A549 (cell line): ENCODE results near the gene ARAP3. TPM values are rescaled to one million over a fixed set of nuclear protein-coding genes. Genes with fewer than 3 reads are reported as not detected.

Source experiments
- ATAC-seq, 2 experiments: fragments of 200-7000 bp in 1 of 2; fragments of >200 bp in 1 of 2; cut with Nextera tagmentation in 1 of 2; cut with Tn5 transposase in 1 of 2; 3 replicates each; pipeline versions ENCODE4 v1.8.0 to v1.9.1; 2018 to 2020; ENCODE audit warnings: mild to moderate bottlenecking in 1 of 2, moderate library complexity in 1 of 2
- CTCF ChIA-PET: fragments of 300-600 bp; sonication (Branson Sonifier 250); formaldehyde crosslinking; extraction: SDS; loops from one replicate; lab custom pipeline; 2021; ENCODE audit warnings: antibody characterized with exemption, inconsistent platforms; lab: Yijun Ruan, JAX
- POLR2A ChIA-PET: fragments of 350-600 bp; formaldehyde crosslinking; extraction: SDS; loops from one replicate; lab custom pipeline; 2021; ENCODE audit warnings: antibody characterized with exemption, inconsistent platforms; lab: Yijun Ruan, JAX
- DNase-seq, 2 experiments: peaks; one replicate each; pipeline versions ENCODE4 v3.0.0 to v3.0.0-alpha.2; 2011 to 2016; ENCODE audit warnings: low read depth in 1 of 2, low spot score in 1 of 2
- FAIRE-seq: peaks from 2 replicates; lab custom pipeline; 2011; peaks lifted over from hg19 to GRCh38; lab: Jason Lieb, UNC
- H3K27ac ChIP-seq, 2 experiments: fragments of >200 bp; sonication (Bioruptor Twin); formaldehyde crosslinking; 3 replicates each; pipeline ENCODE4 v1.5.1; 2016 to 2017
- H3K4me1 ChIP-seq: fragments of >200 bp; sonication (Bioruptor Twin); formaldehyde crosslinking; 3 replicates; pipeline ENCODE4 v1.6.1; 2016
- H3K4me2 ChIP-seq: fragments of >200 bp; sonication (Bioruptor Twin); formaldehyde crosslinking; 3 replicates; pipeline ENCODE4 v1.6.1; 2016
- H3K4me3 ChIP-seq: fragments of >200 bp; sonication (Bioruptor Twin); formaldehyde crosslinking; 3 replicates; pipeline ENCODE4 v1.5.1; 2016
- H3K9me3 ChIP-seq: fragments of >200 bp; sonication (Bioruptor Twin); formaldehyde crosslinking; 3 replicates; pipeline ENCODE4 v1.6.1; 2016
- CBX2 ChIP-seq: fragments of 200-600 bp; sonication (generic); IDR thresholded peaks from 2 replicates; pipeline ENCODE4 v1.6.1; 2016; ENCODE audit warnings: low read depth, mild to moderate bottlenecking, borderline replicate concordance
- CBX8 ChIP-seq: fragments of 200-600 bp; sonication (generic); IDR thresholded peaks from 2 replicates; pipeline ENCODE4 v1.6.1; 2016
- CEBPB ChIP-seq, 2 experiments: fragments of >200 bp in 1 of 2; sonication (Bioruptor Twin) in 1 of 2; formaldehyde crosslinking in 1 of 2; IDR thresholded peaks; 2 replicates each; pipeline ENCODE4 v1.6.1; 2012 to 2016
- CHD2 ChIP-seq: fragments of 150-350 bp; IDR thresholded peaks from 2 replicates; pipeline ENCODE4 v1.6.1; 2014; ENCODE audit warnings: low read length; ENCODE audit not compliant: partially characterized antibody
- EHF ChIP-seq: fragments of 250-450 bp; sonication (Bioruptor Pico); IDR thresholded peaks from 2 replicates; pipeline ENCODE4 v1.5.0; 2020; ENCODE audit warnings: mild to moderate bottlenecking
- EHMT2 ChIP-seq: fragments of 200-600 bp; sonication (generic); IDR thresholded peaks from 2 replicates; pipeline ENCODE4 v1.6.1; 2016; ENCODE audit warnings: antibody characterized with exemption, low read depth, mild to moderate bottlenecking, moderate library complexity
- EP300 ChIP-seq, 2 experiments: fragments of >200 bp; sonication (Bioruptor Twin); formaldehyde crosslinking; IDR thresholded peaks; 2 replicates in 1 of 2; 3 replicates in 1 of 2; pipeline ENCODE4 v1.6.1; 2016 to 2017
- FOSB ChIP-seq: fragments of 250-450 bp; sonication (Bioruptor Pico); IDR thresholded peaks from 2 replicates; pipeline ENCODE4 v1.5.0; 2020; ENCODE audit warnings: mild to moderate bottlenecking, moderate library complexity
- GATA3 ChIP-seq: IDR thresholded peaks from 2 replicates; pipeline ENCODE4 v1.6.1; 2012; ENCODE audit warnings: borderline replicate concordance
- HDAC2 ChIP-seq: fragments of 200-600 bp; sonication (generic); IDR thresholded peaks from 2 replicates; pipeline ENCODE4 v1.6.1; 2016
- HOXB5 ChIP-seq: fragments of 250-450 bp; sonication (Bioruptor Pico); IDR thresholded peaks from 2 replicates; pipeline ENCODE4 v1.5.0; 2020; ENCODE audit warnings: mild to moderate bottlenecking, moderate library complexity
- KDM1A ChIP-seq: fragments of 200-600 bp; sonication (generic); IDR thresholded peaks from 2 replicates; pipeline ENCODE4 v1.6.1; 2016; ENCODE audit warnings: low read depth, mild to moderate bottlenecking
- KDM5A ChIP-seq: fragments of 200-600 bp; sonication (generic); IDR thresholded peaks from 2 replicates; pipeline ENCODE4 v1.6.1; 2016; ENCODE audit warnings: antibody characterized with exemption, mild to moderate bottlenecking
- PHF8 ChIP-seq: fragments of 200-600 bp; sonication (generic); IDR thresholded peaks from 2 replicates; pipeline ENCODE4 v1.6.1; 2016; ENCODE audit warnings: low read depth, mild to moderate bottlenecking, antibody characterized with exemption, moderate library complexity, borderline replicate concordance
- RAD21 ChIP-seq, 2 experiments: fragments of >200 bp in 1 of 2; sonication (Bioruptor Twin) in 1 of 2; formaldehyde crosslinking in 1 of 2; IDR thresholded peaks in 1 of 2; conservative IDR thresholded peaks in 1 of 2; 2 replicates in 1 of 2; 3 replicates in 1 of 2; pipeline ENCODE4 v1.6.1; 2012 to 2018; ENCODE audit warnings: inconsistent platforms in 1 of 2
- RNF2 ChIP-seq: fragments of 200-600 bp; sonication (generic); IDR thresholded peaks from 2 replicates; pipeline ENCODE4 v1.6.1; 2016; ENCODE audit warnings: low read depth, mild to moderate bottlenecking, antibody characterized with exemption, moderate library complexity, borderline replicate concordance
- ZFP36 ChIP-seq: fragments of 450-650 bp; IDR thresholded peaks from 2 replicates; pipeline ENCODE4 v1.6.1; 2014; ENCODE audit warnings: borderline replicate concordance; ENCODE audit not compliant: partially characterized antibody
- WGBS: methylation state at CpG from one replicate; pipeline ENCODE4 v1.1.6; 2017; ENCODE audit errors: missing lambda C conversion rate; 5-methylcytosine and 5-hydroxymethylcytosine counted together
- polyA plus RNA-seq, 4 experiments: library from polyadenylated mRNA; depleted of rRNA in 3 of 4; stranded (reverse); fragments of >200 nt; fragmentation: RNase III in 1 of 4; extraction: RNeasy Plus Mini Kit Qiagen cat#74134 plus additional on column Dnase treatment in 1 of 4; gene quantifications; 2 replicates in 3 of 4; 3 replicates in 1 of 4; pipeline ENCODE4 v1.2.3, GENCODE V29; 2011 to 2017
- TF ChIP-seq, protein P1 (sequence below): fragments of >200 bp; sonication (Bioruptor Twin); formaldehyde crosslinking; IDR thresholded peaks from 3 replicates; pipeline ENCODE4 v1.5.1; 2016
- TF ChIP-seq, protein P2 (sequence below): fragments of >200 bp; sonication (Bioruptor Twin); formaldehyde crosslinking; IDR thresholded peaks from 2 replicates; pipeline ENCODE4 v1.6.1; 2016
- TF ChIP-seq, protein P3 (sequence below): fragments of 450-650 bp; IDR thresholded peaks from 2 replicates; pipeline ENCODE4 v1.6.1; 2014; ENCODE audit warnings: antibody characterized with exemption
- TF ChIP-seq, protein P4 (sequence below): fragments of >200 bp; sonication (Bioruptor Twin); formaldehyde crosslinking; IDR thresholded peaks from 3 replicates; pipeline ENCODE4 v1.6.1; 2016

The ARAP3 gene
- polyA plus RNA-seq, 2 of the 4 experiments (the other 2 are of a cell fraction) = 3.0 to 6.6 TPM

DNA sequence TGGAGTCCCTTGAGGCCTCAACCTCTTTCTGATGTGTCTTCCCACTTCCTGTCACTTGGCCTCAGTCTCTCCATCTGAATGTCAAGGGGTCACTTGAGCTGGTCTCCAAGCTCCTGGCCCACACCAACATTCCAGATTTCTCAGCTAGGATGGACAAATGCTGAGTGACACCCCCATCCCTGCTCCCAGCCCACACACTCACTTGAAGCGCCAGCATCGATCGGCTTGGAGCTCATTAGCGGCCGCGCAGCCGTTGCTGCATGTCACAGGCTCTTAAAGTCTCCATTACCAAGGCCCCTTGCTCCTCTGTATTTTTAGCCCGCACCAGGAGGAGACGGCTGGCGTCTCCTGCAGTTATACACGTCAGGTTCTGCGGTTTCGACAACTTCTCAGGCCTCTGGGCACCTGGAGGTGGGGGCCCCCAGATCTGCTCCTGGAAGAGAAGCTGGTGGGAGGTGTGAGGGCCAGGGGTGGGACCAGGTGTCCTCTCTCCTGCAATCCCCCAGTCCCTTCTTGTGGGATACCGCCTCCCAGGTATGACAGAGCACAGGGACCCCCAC, 33.4 kb upstream of the ARAP3 start (continued):
- TF ChIP-seq, protein P1, sequence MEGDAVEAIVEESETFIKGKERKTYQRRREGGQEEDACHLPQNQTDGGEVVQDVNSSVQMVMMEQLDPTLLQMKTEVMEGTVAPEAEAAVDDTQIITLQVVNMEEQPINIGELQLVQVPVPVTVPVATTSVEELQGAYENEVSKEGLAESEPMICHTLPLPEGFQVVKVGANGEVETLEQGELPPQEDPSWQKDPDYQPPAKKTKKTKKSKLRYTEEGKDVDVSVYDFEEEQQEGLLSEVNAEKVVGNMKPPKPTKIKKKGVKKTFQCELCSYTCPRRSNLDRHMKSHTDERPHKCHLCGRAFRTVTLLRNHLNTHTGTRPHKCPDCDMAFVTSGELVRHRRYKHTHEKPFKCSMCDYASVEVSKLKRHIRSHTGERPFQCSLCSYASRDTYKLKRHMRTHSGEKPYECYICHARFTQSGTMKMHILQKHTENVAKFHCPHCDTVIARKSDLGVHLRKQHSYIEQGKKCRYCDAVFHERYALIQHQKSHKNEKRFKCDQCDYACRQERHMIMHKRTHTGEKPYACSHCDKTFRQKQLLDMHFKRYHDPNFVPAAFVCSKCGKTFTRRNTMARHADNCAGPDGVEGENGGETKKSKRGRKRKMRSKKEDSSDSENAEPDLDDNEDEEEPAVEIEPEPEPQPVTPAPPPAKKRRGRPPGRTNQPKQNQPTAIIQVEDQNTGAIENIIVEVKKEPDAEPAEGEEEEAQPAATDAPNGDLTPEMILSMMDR = no peak
- TF ChIP-seq CEBPB (IDR thresholded peaks at IDR 0.05) (no peak), RNF2 (no peak)

DNA sequence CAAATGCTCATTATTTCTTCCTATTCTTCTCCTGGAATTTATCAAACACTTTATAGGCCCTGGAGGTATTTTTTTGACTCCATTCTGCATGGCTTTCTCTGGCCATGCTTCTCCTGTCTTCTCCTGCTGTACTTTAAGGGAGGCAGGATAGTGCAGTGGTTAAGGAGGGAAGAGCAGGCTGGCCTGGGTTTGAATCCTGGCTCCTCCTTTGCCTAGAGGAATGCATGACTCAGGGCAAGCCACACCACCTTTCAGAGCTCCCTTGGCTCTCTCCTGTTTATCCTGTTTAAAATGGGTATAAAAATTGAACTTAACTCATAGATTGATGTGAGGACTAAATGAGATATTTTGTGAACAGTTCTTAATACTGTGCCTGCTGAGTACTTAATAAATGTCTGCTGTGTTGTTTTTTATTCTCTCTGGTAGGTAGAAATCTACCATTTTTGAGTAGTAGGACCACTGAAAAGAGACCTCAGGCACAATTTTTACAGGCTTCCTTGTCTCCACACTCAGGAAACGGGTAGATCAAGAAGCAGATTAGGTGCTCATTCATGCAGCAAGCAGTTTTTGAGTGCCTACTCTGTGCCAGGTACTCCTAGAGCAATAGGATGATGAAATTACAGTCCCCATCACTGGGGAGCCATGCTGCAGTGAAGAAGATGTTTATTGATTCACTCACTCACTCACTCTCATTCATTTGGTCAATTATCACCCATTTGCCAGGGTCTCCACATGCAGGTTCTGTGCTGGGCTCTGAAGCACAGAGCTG, 32.7 kb upstream of the ARAP3 start:
- CTCF ChIA-PET = interaction anchor here (2.6 to 4.0 kb wide), 3 partner anchors 22 to 246 kb away, joined by 14 to 18 read pairs (median 15); no protein-coding TSS in a partner anchor
- peak in 1 of 2 experiments; percentile 21; a peak in 1 of 6 replicates for ATAC-seq
- WGBS = 57% methylated on average over 1 of the region's 1 CpG
- Histone ChIP-seq H3K4me3 (no peak overlapping the region), H3K4me1 (peaks cover 21% of the 10 kb centered on the region), H3K9me3 (no peaks in the 10 kb centered on the region), H3K27ac (peak overlapping the region; percentile 22 to 45; a peak in 1 of 6 replicates), H3K4me2 (peak overlapping the region; percentile 66; the same call in 2 of the 3 replicates)
- TF ChIP-seq, protein P2, sequence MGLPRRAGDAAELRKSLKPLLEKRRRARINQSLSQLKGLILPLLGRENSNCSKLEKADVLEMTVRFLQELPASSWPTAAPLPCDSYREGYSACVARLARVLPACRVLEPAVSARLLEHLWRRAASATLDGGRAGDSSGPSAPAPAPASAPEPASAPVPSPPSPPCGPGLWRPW = no peak
- TF ChIP-seq EHF (CRISPR knock-in tag) (no peak), CBX8 (no peak), RAD21 (conservative IDR thresholded peaks at IDR 0.05 in 1 of 2, IDR thresholded peaks at IDR 0.05 in 1 of 2) (no peak), KDM5A (no peak)
- TF ChIP-seq, protein P3, sequence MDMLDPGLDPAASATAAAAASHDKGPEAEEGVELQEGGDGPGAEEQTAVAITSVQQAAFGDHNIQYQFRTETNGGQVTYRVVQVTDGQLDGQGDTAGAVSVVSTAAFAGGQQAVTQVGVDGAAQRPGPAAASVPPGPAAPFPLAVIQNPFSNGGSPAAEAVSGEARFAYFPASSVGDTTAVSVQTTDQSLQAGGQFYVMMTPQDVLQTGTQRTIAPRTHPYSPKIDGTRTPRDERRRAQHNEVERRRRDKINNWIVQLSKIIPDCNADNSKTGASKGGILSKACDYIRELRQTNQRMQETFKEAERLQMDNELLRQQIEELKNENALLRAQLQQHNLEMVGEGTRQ = no peak
- TF ChIP-seq, protein P4, sequence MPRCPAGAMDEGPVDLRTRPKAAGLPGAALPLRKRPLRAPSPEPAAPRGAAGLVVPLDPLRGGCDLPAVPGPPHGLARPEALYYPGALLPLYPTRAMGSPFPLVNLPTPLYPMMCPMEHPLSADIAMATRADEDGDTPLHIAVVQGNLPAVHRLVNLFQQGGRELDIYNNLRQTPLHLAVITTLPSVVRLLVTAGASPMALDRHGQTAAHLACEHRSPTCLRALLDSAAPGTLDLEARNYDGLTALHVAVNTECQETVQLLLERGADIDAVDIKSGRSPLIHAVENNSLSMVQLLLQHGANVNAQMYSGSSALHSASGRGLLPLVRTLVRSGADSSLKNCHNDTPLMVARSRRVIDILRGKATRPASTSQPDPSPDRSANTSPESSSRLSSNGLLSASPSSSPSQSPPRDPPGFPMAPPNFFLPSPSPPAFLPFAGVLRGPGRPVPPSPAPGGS = no peak
- POLR2A ChIA-PET = interaction anchor here (0.5 kb wide), 1 partner anchor 135 kb away, joined by 3 read pairs; no protein-coding TSS in a partner anchor
- FAIRE-seq = no peak
- DNase-seq = no peak

DNA sequence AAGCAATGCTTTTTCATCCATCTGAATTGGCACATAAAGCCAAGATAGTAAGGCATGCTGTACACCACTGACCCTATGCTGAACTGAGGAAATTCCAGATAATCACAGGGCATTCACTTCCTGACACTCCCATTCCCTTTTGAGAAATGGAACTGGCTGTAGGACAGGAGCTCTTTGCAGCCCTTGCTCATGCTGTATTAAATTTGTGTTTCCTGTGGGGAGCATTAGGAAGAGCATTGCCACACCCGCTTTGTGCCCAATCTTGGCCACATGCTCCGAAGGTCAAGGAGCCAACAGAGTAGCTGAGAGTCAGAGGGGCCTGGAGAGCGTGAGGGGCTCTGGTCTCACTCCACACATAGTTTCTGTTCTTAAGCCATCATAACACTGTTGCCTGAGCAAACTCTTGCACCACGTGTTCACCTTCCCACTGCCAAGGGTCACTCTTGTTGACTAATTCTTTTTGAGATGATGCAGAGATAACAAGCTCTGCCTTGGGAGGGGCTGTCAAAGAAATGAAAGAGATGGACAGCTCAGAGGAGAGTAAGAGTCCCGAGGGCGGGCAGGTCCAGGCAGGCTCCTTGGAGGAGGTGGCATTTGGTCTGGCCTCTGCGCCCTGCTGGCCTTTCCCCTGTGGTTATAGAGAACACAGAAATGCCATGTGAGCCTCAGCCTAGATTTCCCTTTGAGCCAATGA, 31.7 kb upstream of the ARAP3 start:
- WGBS = 44% methylated on average over 7 of the region's 7 CpGs
- Histone ChIP-seq H3K4me2 (peak overlapping the region; percentile 66), H3K4me3 (no peak overlapping the region), H3K27ac (peak overlapping the region; percentile 22 to 45; a peak in 4 of 6 replicates), H3K9me3 (no peaks in the 10 kb centered on the region), H3K4me1 (peaks cover 21% of the 10 kb centered on the region)
- CTCF ChIA-PET = interaction anchor here (1.1 to 7.8 kb wide), 5 partner anchors 12 to 247 kb away, joined by 3 to 58 read pairs (median 7); partner anchors contain the start of gene PCDH1
- ATAC-seq (peak; percentile 40 to 68; a peak in 5 of 6 replicates), DNase-seq (peak in 1 of 2 experiments; percentile 60), FAIRE-seq (no peak)
- TF ChIP-seq EHF (CRISPR knock-in tag) = no peak
- no peak for TF ChIP-seq CBX2
- no peak for TF ChIP-seq HOXB5 (CRISPR knock-in tag)
- TF ChIP-seq, protein P1 = no peak
- TF ChIP-seq FOSB (CRISPR knock-in tag) = no peak
- no peak for TF ChIP-seq KDM1A
- no peak for TF ChIP-seq PHF8
- TF ChIP-seq, protein P2 = no peak
- TF ChIP-seq EHMT2 = no peak
- no peak for TF ChIP-seq HDAC2
- TF ChIP-seq GATA3 = peak; percentile 68
- TF ChIP-seq ZFP36 = peak; percentile 84
- TF ChIP-seq EP300 (IDR thresholded peaks at IDR 0.05) = no peak
- no peak for TF ChIP-seq CHD2
- POLR2A ChIA-PET = interaction anchor here (0.5 kb wide), 1 partner anchor 136 kb away, joined by 3 read pairs; no protein-coding TSS in a partner anchor
